Activated T-cell treated with anti-CD3 and anti-CD28 coated beads for 48 hours (primary cell): ENCODE data around the gene CD200.
"Not testable (repeated sequence)": the region's sequence is repeated elsewhere in the genome, so short reads cannot be mapped to it uniquely, and the experiment has no call there.

Experiments used
- DNase-seq: peaks from one replicate; pipeline ENCODE4 v3.0.0-alpha.2; 2020; ENCODE audit warnings: low read depth

Gene CD200

DNA sequence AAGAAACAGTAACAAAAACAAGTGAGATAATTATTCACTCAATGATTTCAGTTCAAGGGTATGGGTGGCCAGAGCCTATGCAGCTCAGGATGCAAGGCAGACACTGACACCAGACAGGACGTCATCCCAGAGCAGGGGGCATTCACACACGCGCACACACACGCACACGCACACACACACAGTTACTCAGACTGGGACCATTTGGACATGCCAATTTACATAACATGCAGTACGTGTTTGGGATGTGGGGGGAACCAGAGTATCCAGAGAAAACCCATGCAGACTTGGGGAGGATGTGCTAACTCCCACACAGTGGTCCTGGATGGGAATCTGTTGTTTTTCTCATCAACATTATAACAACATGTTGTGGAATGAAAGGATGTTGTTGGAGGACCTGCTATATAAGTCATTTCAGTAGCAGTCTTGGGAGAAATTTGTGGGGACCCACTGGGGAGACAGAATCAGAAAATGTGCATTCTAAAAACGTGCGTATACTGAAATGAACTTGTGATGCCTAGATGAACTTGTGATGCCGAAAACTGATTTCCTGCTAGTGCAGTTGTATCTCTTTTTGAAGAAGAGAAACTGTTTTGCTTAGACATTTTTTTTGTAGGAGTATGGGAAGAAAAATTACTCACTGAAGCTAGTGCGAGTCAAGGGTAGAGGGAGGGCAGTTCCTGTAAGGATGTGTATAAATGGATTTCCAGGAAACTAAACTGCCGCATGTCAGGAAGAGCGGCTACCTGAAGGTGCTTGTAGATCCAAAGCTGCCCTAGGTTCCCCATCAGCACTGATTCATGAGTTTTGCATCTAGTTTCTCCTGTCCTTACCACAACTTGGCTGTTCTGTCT lies 25.2 kb downstream of the CD200 start:
- no peak for DNase-seq

DNA sequence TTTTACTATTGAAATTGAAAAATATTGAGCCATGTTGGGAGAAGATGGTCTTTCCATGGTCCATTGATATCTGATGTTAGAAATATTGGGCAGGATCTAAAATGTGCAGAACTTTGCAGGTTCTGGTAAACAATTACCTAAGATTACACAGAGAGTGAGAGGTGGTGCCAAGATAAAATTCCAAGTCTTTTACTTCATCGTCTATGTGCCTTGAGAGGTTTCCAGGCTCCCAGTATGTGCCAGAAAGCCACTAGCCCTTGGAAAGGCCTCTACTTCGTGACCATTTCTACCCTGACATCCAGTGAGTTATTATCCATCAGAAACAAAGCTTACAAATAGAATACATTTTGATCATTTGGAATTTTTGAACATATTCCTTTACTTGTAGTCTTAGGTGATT lies 27.6 kb downstream of the CD200 start:
- DNase-seq, result no peak

DNA sequence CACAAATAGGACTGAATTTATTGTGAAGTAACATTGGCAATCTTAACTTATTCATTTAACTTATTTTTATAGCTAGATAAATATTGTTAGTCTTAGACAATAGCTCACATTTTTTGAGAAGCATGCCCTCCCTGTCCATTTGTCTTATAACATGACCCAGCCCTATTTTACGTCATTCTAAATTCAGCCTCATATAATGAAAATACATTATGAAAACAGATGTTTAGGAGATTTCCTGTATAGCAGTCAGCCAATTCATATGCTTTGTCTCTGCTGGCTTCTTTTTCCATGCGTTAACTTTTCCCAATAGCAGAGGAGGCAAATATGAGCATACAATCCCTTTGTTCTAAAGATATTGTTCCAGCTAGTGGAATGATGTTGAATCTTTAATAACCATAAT lies 29.3 kb downstream of the CD200 start:
- DNase-seq, result no peak

DNA sequence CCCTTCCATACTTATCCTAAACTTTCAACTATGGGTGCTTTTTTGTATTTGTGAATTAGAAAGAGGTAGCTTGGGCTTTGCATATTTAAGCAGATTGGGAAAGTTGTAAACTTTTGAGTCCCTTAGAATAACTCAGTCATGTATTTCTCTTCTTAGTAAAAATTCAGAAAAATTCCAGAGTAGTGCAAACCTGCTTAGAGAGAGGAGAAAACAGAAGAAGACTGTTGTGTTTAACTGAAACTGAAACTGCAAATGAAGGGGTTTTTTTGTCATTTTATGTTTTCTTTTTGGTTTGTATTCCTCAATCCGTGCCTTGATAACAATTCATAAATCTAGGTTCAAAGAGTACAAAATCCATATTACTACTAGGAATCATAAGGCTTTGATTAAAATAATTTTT lies 31.3 kb downstream of the CD200 start:
- DNase-seq, result no peak

DNA sequence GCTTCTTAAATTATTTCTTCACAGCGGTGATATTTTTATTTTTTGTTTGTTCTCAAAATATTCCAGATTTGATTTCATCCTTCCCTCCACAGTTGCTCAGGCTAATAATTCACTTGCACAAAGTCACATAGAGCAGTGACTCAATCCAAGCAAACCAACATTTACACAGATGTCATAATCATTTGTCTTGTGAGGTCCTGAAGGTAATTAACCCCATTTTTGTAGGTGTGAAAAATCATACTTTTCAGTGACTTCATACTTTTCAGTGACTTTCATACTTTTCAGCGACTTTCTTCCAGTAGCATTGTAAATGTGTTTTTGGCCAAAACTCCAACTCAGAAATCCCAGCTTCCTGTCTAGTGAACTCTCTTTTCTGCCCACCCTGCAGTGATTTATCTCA lies 32.1 kb downstream of the CD200 start:
- DNase-seq, result no peak

DNA sequence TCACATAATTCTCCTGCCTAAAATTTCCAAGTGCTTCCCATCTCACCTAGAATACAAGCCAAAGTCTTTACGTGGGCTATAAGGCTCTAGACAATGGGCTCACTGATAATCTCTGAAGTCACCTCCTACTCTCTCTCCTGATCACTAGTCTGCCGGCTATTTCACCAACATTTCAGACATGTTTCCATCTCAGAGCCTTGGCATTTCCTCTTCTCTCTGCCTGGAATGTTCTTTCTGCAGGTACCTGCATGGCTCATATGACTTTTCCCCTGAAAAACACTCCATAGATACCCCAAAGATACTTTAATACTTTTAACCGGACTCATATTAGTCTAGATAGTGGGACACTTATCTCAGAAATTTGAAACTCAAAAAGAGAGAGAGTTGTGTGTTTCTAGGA lies 32.7 kb downstream of the CD200 start:
- no peak for DNase-seq

DNA sequence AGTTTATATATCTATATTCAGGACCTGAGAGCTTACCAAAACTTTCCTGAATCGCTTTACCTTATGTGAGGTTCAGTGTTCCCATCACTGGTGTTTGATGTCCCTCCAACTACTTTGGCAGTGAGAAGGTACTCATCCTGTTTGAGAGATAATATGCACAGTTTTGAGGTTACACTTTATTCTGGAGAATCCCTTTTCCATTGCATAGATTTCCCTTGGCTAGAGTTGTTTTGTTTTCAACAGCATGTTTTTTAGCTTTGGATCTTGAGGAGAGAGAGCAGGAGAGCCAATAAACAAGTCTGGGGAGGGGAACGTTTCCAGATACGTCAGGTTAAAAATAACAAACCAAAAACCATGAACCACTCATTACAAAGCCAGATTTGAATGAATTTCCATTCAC lies 33.6 kb downstream of the CD200 start:
- no peak for DNase-seq

DNA sequence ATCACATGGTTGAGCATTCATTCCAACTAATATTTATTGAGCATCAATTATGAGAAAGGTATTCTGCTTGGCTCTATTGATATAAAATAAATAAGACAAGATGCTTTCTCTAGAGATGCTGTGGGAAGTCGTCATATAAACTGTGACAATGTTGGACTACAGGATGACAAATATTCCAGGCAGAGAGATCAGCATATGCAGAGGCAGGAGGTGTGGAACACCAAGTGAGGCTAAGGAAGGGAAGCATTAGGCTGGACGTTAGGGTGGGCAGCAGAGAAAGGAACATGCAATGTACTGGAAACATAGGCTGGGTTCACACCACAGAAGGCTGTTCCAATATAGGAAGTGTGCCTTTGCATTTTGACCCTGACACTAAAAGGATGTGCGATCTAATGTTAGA lies 38.6 kb downstream of the CD200 start:
- no peak for DNase-seq

DNA sequence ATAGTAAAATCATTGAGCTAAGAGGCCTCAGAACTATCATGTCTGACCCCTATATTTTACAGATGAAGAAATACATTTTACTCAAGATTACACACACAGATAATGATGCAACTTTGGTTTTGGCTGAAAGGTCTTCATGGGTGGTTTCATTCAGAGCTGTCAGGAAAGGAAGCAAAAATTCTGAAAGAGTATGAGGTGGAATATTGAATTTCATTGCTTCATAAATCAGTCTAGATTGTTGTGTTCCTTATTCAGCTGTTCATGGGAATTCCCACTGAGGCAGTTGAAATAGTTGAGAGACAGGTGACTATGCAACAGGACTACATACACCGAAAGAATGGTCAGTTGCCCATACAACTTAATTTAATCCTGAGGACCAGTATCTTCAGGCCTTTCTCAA lies 39.4 kb downstream of the CD200 start:
- no peak for DNase-seq

DNA sequence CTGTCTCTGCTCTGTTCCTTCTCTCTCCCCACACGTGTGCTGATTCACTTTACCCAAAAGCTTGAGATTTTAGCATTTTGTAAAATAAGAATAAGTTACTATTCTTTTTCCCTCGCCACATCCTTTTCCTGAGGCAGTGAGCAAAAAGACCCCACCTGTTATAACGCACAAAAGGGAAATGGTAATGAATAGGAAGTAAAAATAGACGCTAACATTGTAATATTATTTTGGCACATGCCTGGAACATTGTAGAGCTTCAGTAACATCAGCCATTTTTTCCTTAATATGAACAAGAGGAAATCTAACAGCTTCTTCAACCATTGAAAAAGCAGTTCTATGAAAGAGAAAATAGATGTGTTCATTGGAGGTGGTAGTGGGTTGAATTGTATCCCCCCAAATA lies 40.5 kb downstream of the CD200 start:
- no peak for DNase-seq

DNA sequence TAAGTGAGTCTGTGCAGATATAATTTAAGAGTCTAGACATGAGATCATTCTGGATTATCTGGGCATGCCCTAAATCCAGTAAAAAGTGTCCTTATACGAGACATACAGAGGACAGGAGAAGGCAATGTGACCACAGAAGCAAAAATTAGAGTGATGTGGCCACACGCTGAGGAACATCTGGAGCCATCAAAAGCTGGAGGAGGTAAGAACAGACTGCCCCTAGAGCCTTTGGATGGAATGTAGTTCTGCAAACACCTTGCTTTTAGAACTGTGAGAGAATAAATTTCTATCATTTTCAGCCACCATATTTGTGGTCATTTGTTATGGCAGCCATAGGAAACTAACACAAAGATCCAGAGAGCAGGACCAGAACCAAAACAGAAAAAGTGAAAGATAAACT lies 41.0 kb downstream of the CD200 start:
- no peak for DNase-seq

DNA sequence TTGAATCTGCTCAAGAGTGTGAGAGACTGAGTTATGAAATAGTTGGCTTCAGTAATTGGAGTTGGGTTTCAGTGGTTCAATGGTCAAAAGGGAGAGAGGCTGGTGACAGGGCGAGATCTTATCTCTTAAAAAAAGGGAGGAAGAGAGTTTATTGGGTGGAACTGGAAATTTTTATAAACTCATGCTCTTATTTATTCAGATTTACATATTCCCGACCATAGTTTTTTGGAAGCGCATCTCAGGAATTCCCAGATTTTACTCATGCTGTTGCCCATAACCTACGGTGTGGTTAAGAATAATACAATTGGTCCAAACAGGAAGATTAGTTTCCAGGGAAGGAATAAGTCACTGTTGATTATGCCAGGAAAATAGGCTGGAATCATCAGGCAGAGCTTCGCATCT lies 41.4 kb downstream of the CD200 start:
- no peak for DNase-seq

DNA sequence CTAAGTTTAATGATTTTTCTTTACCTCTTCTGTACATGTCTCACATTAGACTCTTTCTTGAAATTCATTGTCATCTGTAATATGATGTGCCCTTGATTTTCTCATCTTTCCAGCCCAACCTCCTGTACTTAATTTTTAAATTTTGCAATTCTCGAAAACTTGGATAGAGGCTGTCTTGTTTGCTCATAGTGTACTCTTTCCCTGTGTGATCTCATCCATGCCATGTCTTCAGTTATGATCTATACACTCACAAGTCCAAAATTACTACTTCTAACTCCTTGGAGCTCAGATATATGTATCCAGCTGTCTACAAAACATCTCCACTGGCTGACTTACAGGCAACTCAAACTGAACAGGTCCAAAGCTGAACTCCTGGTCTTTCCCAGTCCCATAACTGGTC lies 42.2 kb downstream of the CD200 start:
- no peak for DNase-seq

DNA sequence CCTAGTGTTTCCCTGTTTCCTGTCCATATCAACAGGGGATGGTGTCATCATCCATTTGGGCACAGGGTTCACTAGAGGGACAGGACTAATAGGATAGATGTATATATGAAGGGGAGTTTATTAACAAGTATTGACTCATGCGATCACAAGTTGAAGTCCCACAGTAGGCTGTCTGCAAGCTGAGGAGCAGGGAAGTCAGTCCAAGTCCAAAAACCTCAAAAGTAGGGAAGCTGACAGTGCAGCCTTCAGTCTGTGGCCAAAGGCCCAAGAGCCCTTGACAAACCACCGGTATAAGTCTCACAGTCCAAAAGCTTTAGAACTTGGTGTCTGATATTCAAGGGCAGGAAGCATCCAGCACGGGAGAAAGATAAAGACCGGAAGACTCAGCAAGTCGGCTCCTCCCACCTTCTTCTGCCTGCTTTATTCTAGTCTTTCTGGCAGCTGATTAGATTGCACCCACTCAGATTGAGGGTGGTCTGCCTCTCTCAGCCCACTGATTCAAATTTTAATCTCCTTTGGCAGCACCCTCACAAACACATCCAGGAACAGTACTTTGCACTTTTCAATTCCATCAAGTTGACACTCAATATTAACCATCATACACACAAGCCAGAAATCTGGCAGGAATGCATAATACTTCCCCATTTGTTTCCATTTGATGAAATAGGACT lies 43.4 kb downstream of the CD200 start:
- DNase-seq, result no peak

DNA sequence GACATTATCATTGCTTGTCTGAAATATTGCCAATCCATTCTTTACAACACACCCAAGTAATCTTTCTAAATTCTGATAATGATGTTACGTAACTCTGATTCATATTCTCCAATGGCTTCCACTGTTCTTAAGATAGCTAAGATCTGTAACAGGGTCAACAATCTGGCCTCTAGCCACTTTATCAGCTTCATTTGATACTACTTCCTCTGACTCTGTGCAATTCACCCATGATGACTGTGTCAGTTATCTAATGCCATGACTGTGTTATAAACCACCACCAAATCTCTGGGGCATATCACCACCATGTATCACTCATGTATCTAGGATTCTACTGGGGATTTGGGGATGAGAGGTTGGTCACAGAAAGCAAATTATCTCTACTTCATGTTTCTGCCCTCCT lies 44.0 kb downstream of the CD200 start:
- DNase-seq, result no peak

DNA sequence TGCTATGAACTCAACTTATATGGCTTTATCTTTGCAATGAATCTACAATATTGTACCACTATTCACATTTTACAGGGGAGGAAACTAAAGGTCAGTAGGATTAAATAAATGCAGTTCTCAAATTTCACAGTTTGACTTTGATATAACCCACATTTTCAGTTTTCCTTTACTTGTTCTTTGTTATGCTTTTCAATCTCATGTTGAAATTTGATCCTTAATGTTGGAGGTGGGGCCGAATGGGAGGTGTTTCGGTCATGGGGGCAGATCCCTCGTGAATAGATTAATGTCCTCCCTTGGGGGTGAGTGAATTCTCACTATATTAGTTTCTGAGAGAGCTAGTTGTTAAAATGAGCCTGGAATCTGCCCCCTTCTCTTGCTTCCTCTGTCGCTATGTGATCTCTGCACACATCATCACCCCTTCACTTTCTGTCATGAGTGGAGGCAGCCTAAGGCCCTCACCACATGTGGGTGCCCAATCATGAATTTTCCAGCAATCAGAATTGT lies 44.7 kb downstream of the CD200 start:
- DNase-seq, result no peak

DNA sequence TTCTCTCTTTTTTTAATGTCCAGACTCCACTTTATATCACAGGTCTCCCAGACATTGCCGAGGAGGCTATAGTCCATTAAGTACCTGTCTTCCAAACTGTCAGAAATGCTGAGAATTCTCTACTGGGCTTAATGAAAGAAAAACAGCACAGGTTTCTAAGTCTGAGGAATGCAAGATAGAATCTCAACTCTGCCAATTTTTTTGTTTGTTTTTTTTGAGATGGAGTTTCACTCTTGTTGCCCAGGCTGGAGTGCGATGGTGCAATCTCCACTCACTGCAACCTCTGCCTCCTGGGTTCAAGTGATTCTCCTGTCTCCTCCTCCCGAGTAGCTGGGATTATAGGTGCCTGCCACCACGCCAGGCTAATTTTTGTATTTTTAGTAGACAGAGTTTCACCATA lies 45.4 kb downstream of the CD200 start:
- DNase-seq, result not testable (repeated sequence)

DNA sequence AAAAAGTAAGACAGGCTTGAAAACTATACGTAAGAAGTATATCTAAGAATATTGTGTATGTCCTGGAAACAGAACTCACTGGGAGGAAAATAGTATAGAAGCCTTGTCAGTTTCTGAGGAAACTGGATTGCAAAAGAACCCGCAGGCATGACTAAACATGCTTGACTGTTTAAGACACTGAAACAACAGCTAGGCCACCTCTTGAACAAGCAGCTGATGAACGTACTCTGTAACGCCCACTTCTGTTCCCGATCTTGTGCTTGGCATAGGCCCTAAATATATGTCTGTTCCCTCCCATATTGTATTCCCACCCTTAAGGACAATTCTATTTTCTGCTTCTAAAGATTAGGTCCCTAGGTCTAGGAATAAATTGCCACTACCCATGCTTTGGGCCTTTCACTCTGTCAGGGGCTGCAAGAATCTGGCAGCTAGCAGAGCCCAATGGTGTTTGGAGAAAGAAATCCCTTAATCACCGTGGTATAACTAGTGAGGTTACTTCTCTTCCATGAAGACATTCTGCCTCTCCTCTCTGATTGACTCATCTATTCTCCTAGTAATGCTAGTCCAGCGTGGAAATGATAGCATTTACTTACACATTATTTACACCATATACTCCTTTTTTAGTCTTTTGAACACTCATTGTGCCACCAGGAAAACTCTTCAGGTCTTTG lies 46.2 kb downstream of the CD200 start:
- DNase-seq, result no peak

DNA sequence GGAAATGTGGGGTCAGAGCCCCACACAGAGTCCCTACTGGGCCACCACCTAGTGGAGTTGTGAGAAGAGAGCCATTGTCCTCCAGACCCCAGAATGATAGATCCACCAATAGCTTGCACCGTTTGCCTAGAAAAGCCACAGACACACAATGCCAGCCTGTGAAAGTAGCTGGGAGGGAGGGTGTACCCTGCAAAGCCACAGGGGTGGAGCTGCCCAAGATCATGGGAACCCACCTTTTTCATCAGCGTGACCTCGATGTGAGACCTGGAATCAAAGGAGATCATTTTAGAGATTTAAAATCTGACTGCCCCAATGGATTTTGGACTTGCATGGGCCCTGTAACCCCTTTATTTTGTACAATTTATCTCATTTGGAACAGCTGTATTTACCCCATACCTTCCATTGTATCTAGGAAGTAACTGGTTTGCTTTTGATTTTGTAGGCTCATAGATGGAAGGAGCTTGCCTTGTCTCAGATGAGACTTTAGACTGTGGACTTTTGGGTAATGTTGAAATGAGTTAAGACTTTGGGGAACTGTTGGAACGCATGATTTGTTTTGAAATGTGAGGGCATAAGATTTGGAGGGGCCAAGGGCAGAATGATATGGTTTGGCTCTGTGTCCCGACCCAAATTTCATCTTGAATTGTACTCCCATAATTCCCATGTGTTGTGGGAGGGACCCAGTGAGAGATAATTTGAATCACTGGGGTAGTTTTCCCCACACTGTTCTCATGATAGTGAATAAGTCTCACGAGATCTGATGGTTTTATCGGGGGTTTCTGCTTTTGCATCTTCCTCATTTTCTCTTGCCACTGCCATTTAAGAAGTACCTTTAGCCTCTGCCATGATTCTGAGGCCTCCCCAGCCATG lies 49.0 kb downstream of the CD200 start:
- DNase-seq, result no peak

DNA sequence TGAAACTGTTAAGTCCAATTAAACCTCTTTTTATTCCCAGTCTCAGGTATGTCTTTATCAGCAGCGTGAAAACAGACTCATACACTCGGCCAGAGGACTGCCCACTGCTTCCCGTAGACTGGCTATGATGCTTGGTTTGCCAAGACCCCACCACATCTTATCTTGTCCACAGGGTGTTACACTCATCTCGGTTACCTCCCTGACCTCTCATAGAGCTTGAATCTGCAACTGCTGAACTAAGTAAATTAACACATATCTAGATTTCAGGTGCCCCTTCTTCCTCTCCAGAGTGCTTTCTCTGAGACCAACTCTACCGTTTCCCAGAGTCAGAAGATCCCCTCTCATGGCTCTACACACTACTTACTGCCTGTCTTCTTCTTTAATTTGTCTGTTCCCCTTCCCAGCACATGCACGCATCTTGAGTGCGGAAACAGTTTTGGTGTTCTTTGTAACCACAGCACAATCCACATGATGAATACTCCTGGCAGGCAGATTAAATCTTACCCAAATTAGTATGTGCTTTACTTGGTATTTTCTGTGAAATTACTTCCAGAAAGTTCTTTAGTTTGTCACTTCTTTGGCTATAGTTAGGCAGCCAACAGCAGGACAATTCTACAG lies 49.7 kb downstream of the CD200 start:
- no peak for DNase-seq

DNA sequence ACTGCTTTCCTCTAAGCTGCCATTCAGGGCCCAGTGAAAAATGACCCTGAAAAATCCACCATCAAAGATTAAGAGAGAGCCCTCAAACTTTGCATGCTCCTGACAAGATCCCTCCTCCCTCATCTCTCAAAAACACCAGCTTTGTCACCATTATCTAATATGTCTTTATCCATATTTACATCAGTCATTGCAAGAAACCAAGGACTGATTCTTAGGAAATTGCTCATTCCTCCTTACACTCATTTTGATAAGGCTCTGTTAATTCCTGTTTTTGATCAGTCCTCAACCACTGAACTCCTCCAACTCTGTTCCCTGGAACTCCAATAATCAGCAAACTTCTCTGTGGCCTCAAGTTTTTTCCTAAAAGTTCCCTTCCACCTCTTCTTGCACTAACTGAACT lies 51.8 kb downstream of the CD200 start:
- no peak for DNase-seq

DNA sequence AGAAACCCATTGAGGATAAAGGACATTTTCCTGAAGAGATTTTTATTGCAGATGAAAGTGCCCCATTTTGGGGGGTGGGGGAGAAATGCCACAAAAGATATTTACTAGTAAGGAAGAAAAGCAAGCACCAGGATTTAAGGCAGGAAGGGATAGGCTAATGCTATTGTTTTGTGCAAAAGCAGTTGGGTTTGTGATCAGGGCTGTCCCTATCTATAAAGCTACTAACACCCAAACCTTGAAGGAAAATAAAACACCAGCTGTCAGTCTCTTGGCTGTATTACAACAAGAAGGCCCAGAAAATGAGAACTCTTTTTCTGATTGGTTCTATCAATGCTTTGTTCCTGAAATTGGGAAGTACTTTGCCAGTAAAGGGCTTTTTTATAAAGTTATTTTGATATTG lies 56.0 kb downstream of the CD200 start:
- no peak for DNase-seq
